Activated T-cell treated with anti-CD3 and anti-CD28 coated beads for 24 hours (primary cell): ENCODE measurements around the gene PIK3C2B.

Source experiments
- DNase-seq: peaks from one replicate; pipeline ENCODE4 v3.0.0-alpha.2; 2020; ENCODE audit warnings: low read depth

PIK3C2B gene

GRCh38 chr1:204459706-204460105, 34.9 kb downstream of the PIK3C2B start:
- no peak for DNase-seq

- DNase-seq: no peak
Measured at GRCh38 chr1:204457666-204458065, 36.9 kb downstream of the PIK3C2B start.

- no peak for DNase-seq
Measured at GRCh38 chr1:204456826-204457442, 37.7 kb downstream of the PIK3C2B start.

GRCh38 chr1:204455831-204456145, 38.8 kb downstream of the PIK3C2B start:
- no peak for DNase-seq

- DNase-seq: no peak
Measured at GRCh38 chr1:204455063-204455830, 39.4 kb downstream of the PIK3C2B start.

GRCh38 chr1:204454476-204454875, 40.1 kb downstream of the PIK3C2B start:
- DNase-seq: no peak

- peak; percentile 55 for DNase-seq
Measured at GRCh38 chr1:204453141-204453772, 41.3 kb downstream of the PIK3C2B start.

GRCh38 chr1:204451352-204452124, 43.1 kb downstream of the PIK3C2B start:
- DNase-seq: no peak

GRCh38 chr1:204450461-204451257, 43.9 kb downstream of the PIK3C2B start:
- DNase-seq: no peak

GRCh38 chr1:204449678-204450280, 44.8 kb downstream of the PIK3C2B start:
- DNase-seq: no peak

- DNase-seq: no peak
Measured at GRCh38 chr1:204448991-204449677, 45.5 kb downstream of the PIK3C2B start.

- DNase-seq: no peak
Measured at GRCh38 chr1:204448344-204448964, 46.2 kb downstream of the PIK3C2B start.

- no peak for DNase-seq
Measured at GRCh38 chr1:204447736-204448135, 46.9 kb downstream of the PIK3C2B start.

GRCh38 chr1:204447190-204447589, 47.4 kb downstream of the PIK3C2B start:
- no peak for DNase-seq

- peak; percentile 70 for DNase-seq
Measured at GRCh38 chr1:204446413-204447111, 48.0 kb downstream of the PIK3C2B start.

- peak; percentile 20 for DNase-seq
Measured at GRCh38 chr1:204445860-204446412, 48.7 kb downstream of the PIK3C2B start.
